GM19324 (cell line): ENCODE measurements around the gene U2SURP.
A peak's percentile ranks its signal among the peaks of the same experiment; 100 is the strongest.
"Not testable (repeated sequence)": the region's sequence is repeated elsewhere in the genome, so short reads cannot be mapped to it uniquely, and the experiment has no call there.

Experiments
- ATAC-seq: cut with Tn5 transposase; IDR thresholded peaks from one replicate; pipeline ENCODE4 v1.9.1; 2021; ENCODE audit warnings: mild to moderate bottlenecking, moderate library complexity; ENCODE audit not compliant: unreplicated experiment, low FRiP score

Gene U2SURP

GRCh38 chr3:143067201-143067600 is 65.8 kb downstream of the U2SURP start:
- no peak for ATAC-seq

- no peak for ATAC-seq
Observed at GRCh38 chr3:143068059-143068458, 66.7 kb downstream of the U2SURP start.

- ATAC-seq, result no peak
Observed at GRCh38 chr3:143070977-143071551, 69.7 kb downstream of the U2SURP start.

- ATAC-seq, result no peak
Observed at GRCh38 chr3:143071776-143072175, 70.4 kb downstream of the U2SURP start.

- not testable (repeated sequence) for ATAC-seq
Observed at GRCh38 chr3:143072298-143073020, 71.1 kb downstream of the U2SURP start.

- not testable (repeated sequence) for ATAC-seq
Observed at GRCh38 chr3:143073541-143073940, 72.2 kb downstream of the U2SURP start.

GRCh38 chr3:143073983-143074382 is 72.6 kb downstream of the U2SURP start:
- ATAC-seq, result not testable (repeated sequence)

GRCh38 chr3:143078883-143079282 is 77.5 kb downstream of the U2SURP start:
- no peak for ATAC-seq

GRCh38 chr3:143080196-143080595 is 78.8 kb downstream of the U2SURP start:
- ATAC-seq, result no peak

- ATAC-seq, result no peak
Observed at GRCh38 chr3:143081365-143081764, 80.0 kb downstream of the U2SURP start.

GRCh38 chr3:143081844-143082778 is 80.7 kb downstream of the U2SURP start:
- ATAC-seq, result peak; percentile 89

- no peak for ATAC-seq
Observed at GRCh38 chr3:143083781-143084180, 82.4 kb downstream of the U2SURP start.

- ATAC-seq, result no peak
Observed at GRCh38 chr3:143084856-143085731, 83.7 kb downstream of the U2SURP start.

- ATAC-seq, result no peak
Observed at GRCh38 chr3:143088835-143089234, 87.5 kb downstream of the U2SURP start.

GRCh38 chr3:143089965-143090364 is 88.6 kb downstream of the U2SURP start:
- ATAC-seq, result no peak

GRCh38 chr3:143090486-143090885 is 89.1 kb downstream of the U2SURP start:
- no peak for ATAC-seq

GRCh38 chr3:143090976-143091837 is 89.8 kb downstream of the U2SURP start:
- no peak for ATAC-seq

- ATAC-seq, result no peak
Observed at GRCh38 chr3:143092191-143092590, 90.8 kb downstream of the U2SURP start.

- ATAC-seq, result no peak
Observed at GRCh38 chr3:143095813-143096212, 94.4 kb downstream of the U2SURP start.
